NCI-H2107 (cell line): Measurements from ENCODE around the gene SHB.
A peak's percentile ranks its signal among the peaks of the same experiment; 100 is the strongest.
"Not testable (repeated sequence)": the region's sequence is repeated elsewhere in the genome, so short reads cannot be mapped to it uniquely, and the experiment has no call there.

Experiments
- DNase-seq: peaks from one replicate; lab custom pipeline; 2025; lab: John Stamatoyannopoulos, UW

The SHB gene

GRCh38 chr9:37969558-37970300 lies 99.3 kb downstream of the SHB start:
- DNase-seq, result no peak

DNA sequence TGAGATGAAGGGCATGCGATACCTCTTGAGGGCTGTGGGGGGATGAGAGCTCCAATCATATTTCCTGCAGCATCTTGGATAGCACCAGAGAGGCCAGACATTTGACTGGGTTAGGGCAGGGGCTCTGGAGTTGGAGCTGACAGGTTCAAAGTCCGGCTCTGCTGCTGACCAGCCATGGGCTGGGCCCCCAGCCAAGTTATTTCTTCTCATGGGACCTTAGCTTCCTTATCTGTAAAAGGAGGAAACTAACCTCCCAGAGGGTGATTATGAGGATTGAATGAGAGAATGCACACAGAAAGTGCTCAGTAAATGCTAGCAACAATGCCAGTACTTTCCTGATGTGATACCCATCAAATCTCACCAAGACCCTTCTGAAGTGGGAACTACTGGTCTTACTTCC lies 99.9 kb downstream of the SHB start:
- no peak for DNase-seq

DNA sequence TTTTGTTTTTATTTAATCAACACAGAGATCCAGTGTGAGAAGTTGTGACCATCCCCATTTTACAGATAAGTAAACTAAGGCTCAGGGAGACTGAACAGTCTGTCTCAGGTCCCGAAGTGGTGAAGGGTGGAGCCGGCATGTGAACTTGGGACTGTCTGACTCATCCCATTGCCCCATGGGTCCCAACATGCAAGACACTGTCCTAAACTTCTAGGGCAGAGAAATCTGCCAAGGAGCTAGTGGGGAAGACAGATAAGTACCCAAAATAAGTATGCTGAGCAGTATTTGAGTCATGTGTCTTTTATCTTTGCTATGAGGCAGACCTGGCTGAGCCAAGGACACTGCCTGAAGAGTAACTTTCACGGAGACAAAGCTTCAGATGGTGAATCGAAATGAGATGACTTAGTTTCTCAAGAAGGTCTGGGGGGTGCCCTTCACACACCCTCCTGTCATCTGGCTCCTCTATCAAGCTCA lies 100.8 kb downstream of the SHB start:
- no peak for DNase-seq

GRCh38 chr9:37967761-37968080 lies 101.3 kb downstream of the SHB start:
- DNase-seq, result no peak

DNA sequence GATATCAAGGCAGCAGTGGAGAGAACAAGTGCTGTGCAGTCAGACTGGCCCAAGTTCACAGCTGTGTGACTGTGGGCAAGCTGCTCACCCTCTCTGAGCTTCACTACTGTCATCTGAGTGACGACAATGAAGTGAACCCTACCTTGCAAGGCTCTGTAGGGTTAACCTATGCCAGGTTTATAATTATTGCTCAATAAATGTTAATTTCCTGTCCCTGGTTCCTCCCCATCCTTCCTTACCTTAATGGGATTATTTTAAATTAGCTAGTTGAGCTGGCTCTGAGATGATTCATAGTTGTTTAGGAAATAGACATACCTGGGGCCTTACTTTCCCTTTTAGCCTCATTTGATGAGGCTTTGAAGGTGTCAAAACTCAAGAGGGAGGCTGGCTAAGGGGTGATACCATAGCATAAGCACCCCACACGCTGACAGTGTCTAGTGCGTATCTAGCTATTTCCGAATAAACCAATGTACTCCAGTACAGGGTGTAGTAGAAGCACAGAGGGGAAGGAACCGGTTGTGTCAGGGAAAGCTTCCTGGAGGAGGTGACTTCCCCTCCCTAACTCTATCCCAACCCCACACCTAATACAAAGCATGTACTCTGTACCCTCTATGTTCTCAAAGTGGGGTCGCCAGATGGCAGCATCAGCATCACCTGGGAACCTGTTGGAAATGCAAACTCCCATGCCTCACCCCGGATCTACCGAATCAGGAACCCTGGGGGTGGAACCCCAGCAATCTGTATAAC lies 101.8 kb downstream of the SHB start:
- no peak for DNase-seq

DNA sequence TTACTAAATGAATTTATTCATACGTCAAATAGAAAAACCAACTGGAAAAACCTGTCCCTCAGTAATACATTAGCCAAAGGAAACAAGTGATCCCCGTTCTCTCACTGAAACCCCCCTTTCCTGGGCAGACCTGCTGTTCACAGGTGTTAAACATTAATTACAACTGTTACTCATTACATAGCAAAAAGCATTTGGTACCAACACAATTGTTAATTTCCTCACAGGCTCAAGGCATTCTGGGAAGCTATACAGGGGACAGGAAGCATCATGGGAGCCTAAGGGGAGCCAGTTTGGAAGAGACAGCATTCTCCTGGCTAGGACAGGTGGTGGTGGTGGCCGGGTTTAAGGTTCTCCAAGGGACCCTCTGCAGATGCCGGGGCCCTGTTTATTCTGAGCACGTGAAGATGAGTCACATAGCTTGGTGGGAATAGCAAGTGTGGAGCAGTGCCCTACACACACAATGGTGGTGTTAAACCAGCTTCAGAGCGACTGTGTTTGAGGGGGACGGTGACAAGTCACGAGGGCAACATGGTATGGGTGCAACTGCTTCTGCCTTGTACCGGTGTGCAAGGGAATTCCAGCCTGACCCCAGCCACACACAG lies 102.5 kb downstream of the SHB start:
- no peak for DNase-seq

- not testable (repeated sequence) for DNase-seq
These were observed 103.2 kb downstream of the SHB start for GRCh38 chr9:37965676-37966345.

GRCh38 chr9:37965116-37965515 lies 103.9 kb downstream of the SHB start:
- no peak for DNase-seq

- no peak for DNase-seq
These were observed 104.3 kb downstream of the SHB start for GRCh38 chr9:37964740-37965081.

GRCh38 chr9:37963936-37964739 lies 104.9 kb downstream of the SHB start:
- peak; percentile 40 for DNase-seq

GRCh38 chr9:37961351-37961750 lies 107.7 kb downstream of the SHB start:
- DNase-seq, result no peak

- no peak for DNase-seq
These were observed 108.4 kb downstream of the SHB start for GRCh38 chr9:37960631-37961030.

- no peak for DNase-seq
These were observed 109.1 kb downstream of the SHB start for GRCh38 chr9:37959976-37960375.

DNA sequence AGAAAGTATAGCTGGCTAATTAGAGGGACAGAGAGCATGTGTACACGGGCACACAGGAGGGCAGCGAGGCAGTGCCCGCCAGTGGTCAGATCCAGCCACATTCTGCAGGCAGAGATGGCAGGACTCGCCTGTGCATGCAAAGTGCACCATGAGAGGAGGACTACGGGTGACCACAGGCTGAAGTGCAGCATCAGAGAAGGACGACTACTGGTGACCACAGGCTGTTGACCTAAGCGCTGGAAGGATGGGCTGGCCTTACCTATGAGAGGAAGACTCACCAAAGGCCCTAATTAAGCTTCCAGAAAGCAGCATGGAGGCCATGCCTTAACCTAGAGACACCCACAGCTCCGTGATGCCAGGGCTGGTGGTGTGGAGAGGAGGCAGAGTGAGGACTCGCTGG lies 110.9 kb downstream of the SHB start:
- DNase-seq, result no peak

- DNase-seq, result no peak
These were observed 111.4 kb downstream of the SHB start for GRCh38 chr9:37957664-37957953.

- no peak for DNase-seq
These were observed 111.9 kb downstream of the SHB start for GRCh38 chr9:37956904-37957663.

DNA sequence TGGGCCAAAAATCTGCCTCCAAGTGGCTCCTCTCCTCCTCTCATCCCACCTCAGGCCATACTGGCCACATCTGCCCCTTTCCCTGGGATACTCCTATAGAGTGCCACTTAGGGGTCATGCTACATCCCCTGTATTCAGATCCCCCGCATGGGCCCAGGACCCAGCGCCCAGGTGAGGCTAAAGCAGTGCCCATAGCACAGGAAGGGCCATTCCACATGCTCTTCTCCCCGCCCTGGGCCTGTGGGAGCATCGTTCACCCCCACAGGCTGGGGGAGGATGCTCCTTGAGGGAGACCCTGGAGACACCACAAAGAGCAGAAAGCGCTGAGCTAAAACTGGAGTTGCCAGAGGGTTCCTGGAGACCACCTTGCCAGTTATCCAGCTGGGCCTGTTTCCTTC lies 112.6 kb downstream of the SHB start:
- no peak for DNase-seq

DNA sequence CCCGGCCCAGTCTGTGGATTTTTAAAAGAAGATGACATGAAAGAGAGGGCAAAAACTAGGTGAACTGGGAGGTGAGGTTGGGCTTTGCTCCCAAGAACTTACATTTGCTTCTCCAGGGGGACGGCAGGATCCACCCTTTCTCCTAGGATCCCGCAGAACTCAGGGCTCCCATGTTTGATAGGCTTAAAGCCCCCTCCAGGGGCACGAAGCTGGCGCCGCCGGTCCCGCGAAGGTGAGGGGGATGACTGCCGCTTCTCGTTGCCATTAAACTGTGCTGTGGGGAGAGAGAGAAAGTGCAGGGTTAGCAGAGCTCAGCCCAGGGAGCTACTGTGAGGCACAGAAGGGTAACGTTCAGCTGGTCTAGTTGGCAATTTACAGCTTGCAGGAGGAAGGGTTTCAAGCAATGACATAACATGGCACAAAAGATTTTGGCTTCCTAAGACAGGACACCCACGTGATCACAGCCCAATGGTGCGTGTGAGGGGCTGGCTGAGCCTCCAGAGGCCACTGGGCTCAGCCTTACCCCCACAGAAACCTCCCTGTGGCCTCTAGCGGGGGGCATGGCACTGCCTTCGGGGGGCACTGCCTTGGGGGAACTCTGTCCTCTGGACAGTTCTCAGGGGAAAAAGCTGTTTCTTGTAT lies 113.1 kb downstream of the SHB start:
- no peak for DNase-seq

GRCh38 chr9:37954581-37954981 lies 114.4 kb downstream of the SHB start:
- no peak for DNase-seq

DNA sequence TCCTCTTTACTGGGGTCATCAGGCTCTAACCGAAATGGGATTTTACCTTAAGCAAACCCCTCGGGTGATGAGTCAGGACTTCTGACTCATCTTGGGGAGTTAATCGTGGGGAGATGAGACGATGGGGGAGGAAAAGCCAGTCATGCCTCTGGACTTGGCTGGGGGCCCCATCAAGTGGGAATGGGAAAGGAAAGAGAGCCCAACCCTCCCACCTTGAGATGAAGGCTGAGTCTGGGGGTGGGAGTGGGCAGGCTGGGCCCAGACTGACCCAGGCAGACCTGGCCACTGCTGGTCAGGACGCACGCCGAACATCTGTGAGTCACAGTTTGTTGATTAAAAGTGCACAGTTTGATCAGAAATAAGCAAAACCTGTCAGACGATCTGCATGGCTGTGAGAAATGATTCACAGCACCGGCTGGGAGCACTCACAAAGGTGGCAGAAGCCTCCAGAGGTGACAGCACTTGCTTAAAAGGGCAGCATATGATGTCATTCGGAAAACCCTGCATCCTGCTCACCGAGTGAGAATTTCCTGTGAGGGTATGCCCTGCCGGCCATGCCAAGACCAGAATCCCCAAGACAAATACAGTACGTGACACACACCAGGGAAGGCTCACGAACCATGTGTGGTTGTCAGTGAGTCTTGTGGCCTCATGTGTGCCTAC lies 115.1 kb downstream of the SHB start:
- no peak for DNase-seq
